ENCODE results near the gene HBS1L. TPM values are rescaled to one million over a fixed set of nuclear protein-coding genes. Genes with fewer than 3 reads are reported as not detected.

HBS1L gene
- polyA plus RNA-seq, 1 donor (not counting 4 experiments of a cell fraction or from before 2014, with no cell fraction given) = 61.6 TPM

DNA sequence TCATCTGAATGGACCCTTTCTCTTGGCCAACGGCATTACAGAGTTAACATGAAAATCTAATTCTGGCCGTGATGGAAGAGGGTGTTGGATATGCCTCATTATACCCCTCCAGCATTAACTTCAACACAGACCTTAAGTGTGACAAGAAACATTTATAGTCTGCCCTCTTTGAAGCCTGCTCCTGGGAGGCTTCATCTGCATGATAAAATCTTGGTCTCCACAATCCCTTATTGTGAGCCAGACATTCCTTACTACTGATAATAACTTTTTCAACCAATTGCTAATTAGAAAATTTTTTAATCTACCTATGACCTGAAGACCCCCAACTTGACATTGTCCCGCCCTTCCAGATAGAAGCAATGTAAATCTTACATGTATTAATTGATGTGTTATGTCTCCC, 9.3 kb upstream of the HBS1L start:
- Histone ChIP-seq H3K27ac (ENCODE audit: control insufficient read depth, insufficient read depth, low read length) (no peak overlapping the region), H3K4me2 (ENCODE audit: control insufficient read depth, extremely low read depth, insufficient read depth, low read depth, low read length) (no peak overlapping the region), H3K9me3 (ENCODE audit: control insufficient read depth, low read depth, low read length) (no peaks in the 10 kb centered on the region), H3K27me3 (ENCODE audit: control insufficient read depth, extremely low read depth, insufficient read depth, low read length) (no peaks in the 10 kb centered on the region), H4K20me1 (ENCODE audit: control insufficient read depth, extremely low read depth, insufficient read depth, low read length) (no peaks in the 10 kb centered on the region), H3K4me1 (ENCODE audit: control insufficient read depth, extremely low read depth, insufficient read depth, low read length) (no peaks in the 10 kb centered on the region), H3K79me2 (ENCODE audit: control insufficient read depth, insufficient read depth, low read length) (no peaks in the 10 kb centered on the region), H2AFZ (ENCODE audit: control insufficient read depth, low read length) (no peak overlapping the region), H3K4me3 (ENCODE audit: control insufficient read depth in 2 of 3, extremely low read depth in 1 of 3, insufficient read depth in 2 of 3, low read depth in 1 of 3, low read length in 3 of 3) (no peak overlapping the region), H3K9me1 (ENCODE audit: control insufficient read depth, extremely low read depth, insufficient read depth, low read length) (no peaks in the 10 kb centered on the region), H3K9ac (ENCODE audit: control insufficient read depth, extremely low read depth, insufficient read depth, low read length) (no peak overlapping the region), H3K36me3 (ENCODE audit: control insufficient read depth in 2 of 2, extremely low read depth in 1 of 2, insufficient read depth in 2 of 2, low read length in 2 of 2) (no peaks in the 10 kb centered on the region)
- no peak for FAIRE-seq
- dilution Hi-C loops (cut with MboI; ENCODE audit: extremely low pct_ligation_motif_present, low sequenced_read_pairs) = no loop called here
- no peak for DNase-seq (ENCODE audit: low read depth, low spot score)
- TF ChIP-seq, protein P1, sequence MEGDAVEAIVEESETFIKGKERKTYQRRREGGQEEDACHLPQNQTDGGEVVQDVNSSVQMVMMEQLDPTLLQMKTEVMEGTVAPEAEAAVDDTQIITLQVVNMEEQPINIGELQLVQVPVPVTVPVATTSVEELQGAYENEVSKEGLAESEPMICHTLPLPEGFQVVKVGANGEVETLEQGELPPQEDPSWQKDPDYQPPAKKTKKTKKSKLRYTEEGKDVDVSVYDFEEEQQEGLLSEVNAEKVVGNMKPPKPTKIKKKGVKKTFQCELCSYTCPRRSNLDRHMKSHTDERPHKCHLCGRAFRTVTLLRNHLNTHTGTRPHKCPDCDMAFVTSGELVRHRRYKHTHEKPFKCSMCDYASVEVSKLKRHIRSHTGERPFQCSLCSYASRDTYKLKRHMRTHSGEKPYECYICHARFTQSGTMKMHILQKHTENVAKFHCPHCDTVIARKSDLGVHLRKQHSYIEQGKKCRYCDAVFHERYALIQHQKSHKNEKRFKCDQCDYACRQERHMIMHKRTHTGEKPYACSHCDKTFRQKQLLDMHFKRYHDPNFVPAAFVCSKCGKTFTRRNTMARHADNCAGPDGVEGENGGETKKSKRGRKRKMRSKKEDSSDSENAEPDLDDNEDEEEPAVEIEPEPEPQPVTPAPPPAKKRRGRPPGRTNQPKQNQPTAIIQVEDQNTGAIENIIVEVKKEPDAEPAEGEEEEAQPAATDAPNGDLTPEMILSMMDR (optimal IDR thresholded peaks at IDR 0.05 in 1 of 3, IDR thresholded peaks at IDR 0.05 in 1 of 3, conservative IDR thresholded peaks at IDR 0.05 in 1 of 3; ENCODE audit: extremely low read depth in 1 of 3, insufficient read depth in 2 of 3, low read length in 3 of 3) = no peak
- TF ChIP-seq EZH2 (IDR thresholded peaks at IDR 0.05; ENCODE audit: low read length) = no peak

DNA sequence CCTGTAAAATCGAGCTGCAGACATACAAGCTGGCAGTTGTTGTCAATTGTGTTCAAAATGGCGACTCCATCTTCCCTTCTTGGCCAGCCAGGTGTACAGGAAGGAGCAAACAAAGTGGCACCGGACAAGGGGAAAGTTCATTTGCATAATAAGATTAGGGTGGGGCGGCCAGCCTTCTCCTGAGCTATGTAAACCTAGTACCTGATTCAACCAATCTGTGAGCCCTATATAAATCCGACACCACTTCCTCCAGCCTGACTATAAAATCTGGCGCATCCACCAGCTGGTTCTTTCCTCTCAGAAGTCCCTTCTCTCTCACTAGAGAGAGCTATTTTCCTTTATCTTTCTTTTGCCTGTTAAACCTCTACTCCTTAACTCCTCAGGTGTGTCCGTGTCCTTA, 8.1 kb upstream of the HBS1L start:
- no peaks in the 10 kb centered on the region for H3K27me3 ChIP-seq (ENCODE audit: control insufficient read depth, extremely low read depth, insufficient read depth, low read length)
- H3K36me3 ChIP-seq (ENCODE audit: control insufficient read depth in 2 of 2, extremely low read depth in 1 of 2, insufficient read depth in 2 of 2, low read length in 2 of 2) = no peaks in the 10 kb centered on the region
- no peak overlapping the region for H3K9ac ChIP-seq (ENCODE audit: control insufficient read depth, extremely low read depth, insufficient read depth, low read length)
- no peaks in the 10 kb centered on the region for H3K9me1 ChIP-seq (ENCODE audit: control insufficient read depth, extremely low read depth, insufficient read depth, low read length)
- TF ChIP-seq, protein P1 (optimal IDR thresholded peaks at IDR 0.05 in 1 of 3, IDR thresholded peaks at IDR 0.05 in 1 of 3, conservative IDR thresholded peaks at IDR 0.05 in 1 of 3; ENCODE audit: extremely low read depth in 1 of 3, insufficient read depth in 2 of 3, low read length in 3 of 3) = no peak
- no peak for TF ChIP-seq EZH2 (IDR thresholded peaks at IDR 0.05; ENCODE audit: low read length)
- H3K4me1 ChIP-seq (ENCODE audit: control insufficient read depth, extremely low read depth, insufficient read depth, low read length) = no peaks in the 10 kb centered on the region
- no peaks in the 10 kb centered on the region for H3K9me3 ChIP-seq (ENCODE audit: control insufficient read depth, low read depth, low read length)
- no peak overlapping the region for H3K27ac ChIP-seq (ENCODE audit: control insufficient read depth, insufficient read depth, low read length)
- H3K4me2 ChIP-seq (ENCODE audit: control insufficient read depth, extremely low read depth, insufficient read depth, low read depth, low read length) = no peak overlapping the region
- dilution Hi-C loops (cut with MboI; ENCODE audit: extremely low pct_ligation_motif_present, low sequenced_read_pairs) = no loop called here
- FAIRE-seq = no peak
- H3K4me3 ChIP-seq (ENCODE audit: control insufficient read depth in 2 of 3, extremely low read depth in 1 of 3, insufficient read depth in 2 of 3, low read depth in 1 of 3, low read length in 3 of 3) = no peak overlapping the region
- H3K79me2 ChIP-seq (ENCODE audit: control insufficient read depth, insufficient read depth, low read length) = no peaks in the 10 kb centered on the region
- H4K20me1 ChIP-seq (ENCODE audit: control insufficient read depth, extremely low read depth, insufficient read depth, low read length) = no peaks in the 10 kb centered on the region
- no peak for DNase-seq (ENCODE audit: low read depth, low spot score)
- no peak overlapping the region for H2AFZ ChIP-seq (ENCODE audit: control insufficient read depth, low read length)

All from keratinocyte (primary cell).